IPS-NIHi7 (cell line): ENCODE results near the gene TUBG2.
A peak's percentile ranks its signal among the peaks of the same experiment; 100 is the strongest.
"Not testable (repeated sequence)": the region's sequence is repeated elsewhere in the genome, so short reads cannot be mapped to it uniquely, and the experiment has no call there.

ENCODE experiments used
- DNase-seq: peaks from one replicate; pipeline ENCODE4 v3.0.0; 2012; ENCODE audit warnings: mixed read lengths; ENCODE audit errors: extremely low spot score

Gene TUBG2

GRCh38 chr17:42659079-42659931 is at the start of gene TUBG2:
TSS of gene TUBG2 (plus strand) at chr17:42659284. CDS start at chr17:42659504, 220 bp downstream.
- peak; percentile 97 for DNase-seq

- DNase-seq = peak; percentile 27
Observed at GRCh38 chr17:42609814-42610801, 49.0 kb upstream of the TUBG2 start.

GRCh38 chr17:42612013-42612412 is 47.1 kb upstream of the TUBG2 start:
- no peak for DNase-seq

GRCh38 chr17:42613699-42614295 is 45.3 kb upstream of the TUBG2 start:
- DNase-seq = no peak

GRCh38 chr17:42617956-42618431 is 41.1 kb upstream of the TUBG2 start:
- no peak for DNase-seq

GRCh38 chr17:42618442-42619150 is 40.5 kb upstream of the TUBG2 start:
- DNase-seq = peak; percentile 86

GRCh38 chr17:42621987-42622386 is 37.1 kb upstream of the TUBG2 start:
- DNase-seq = not testable (repeated sequence)

GRCh38 chr17:42623271-42623670 is 35.8 kb upstream of the TUBG2 start:
- DNase-seq = no peak

GRCh38 chr17:42623732-42624596 is 35.1 kb upstream of the TUBG2 start:
- DNase-seq = no peak

- peak; percentile 47 for DNase-seq
Observed at GRCh38 chr17:42627032-42627764, 31.9 kb upstream of the TUBG2 start.

GRCh38 chr17:42629411-42630009 is 29.6 kb upstream of the TUBG2 start:
- DNase-seq = no peak

GRCh38 chr17:42632949-42633444 is 26.1 kb upstream of the TUBG2 start:
- DNase-seq = no peak

GRCh38 chr17:42639525-42640113 is 19.5 kb upstream of the TUBG2 start:
- DNase-seq = no peak

- DNase-seq = no peak
Observed at GRCh38 chr17:42640121-42640520, 19.0 kb upstream of the TUBG2 start.

GRCh38 chr17:42642336-42642735 is 16.7 kb upstream of the TUBG2 start:
- no peak for DNase-seq

- DNase-seq = no peak
Observed at GRCh38 chr17:42647778-42648177, 11.3 kb upstream of the TUBG2 start.

GRCh38 chr17:42651392-42651791 is 7.7 kb upstream of the TUBG2 start:
- no peak for DNase-seq
